ENCODE results near the gene ARID1B.

ARID1B gene

GRCh38 chr6:156774863-156775405 is 2.2 kb upstream of the ARID1B start:
- Histone ChIP-seq H3K4me1 (ENCODE audit: control insufficient read depth, insufficient read depth, low read length) (peaks cover 11% of the 10 kb centered on the region), H3K36me3 (ENCODE audit: control insufficient read depth in 2 of 2, insufficient read depth in 1 of 2, low read length in 2 of 2) (no peaks in the 10 kb centered on the region), H3K27ac (ENCODE audit: extremely low read depth, low read depth, low read length) (no peak overlapping the region), H3K9me3 (ENCODE audit: control insufficient read depth, insufficient read depth, low read depth, low read length) (no peaks in the 10 kb centered on the region), H3K4me3 (ENCODE audit: low read depth, low read length) (no peak overlapping the region)
- ChIA-PET POLR2A (no interaction called here), CTCF (interaction anchor here (0.6 kb wide), 1 partner anchor 15 kb away, joined by 3 read pairs; no protein-coding TSS in a partner anchor)
- no peak for TF ChIP-seq ZNF549 (tag by site-specific recombination; IDR thresholded peaks at IDR 0.05)
- no peak for TF ChIP-seq ZNF146 (tag by site-specific recombination; IDR thresholded peaks at IDR 0.05)
- TF ChIP-seq ZNF335 (tag by site-specific recombination; conservative IDR thresholded peaks at IDR 0.05), result peak; percentile 14; the same call in 1 of the 2 replicates
- TF ChIP-seq, protein P1, sequence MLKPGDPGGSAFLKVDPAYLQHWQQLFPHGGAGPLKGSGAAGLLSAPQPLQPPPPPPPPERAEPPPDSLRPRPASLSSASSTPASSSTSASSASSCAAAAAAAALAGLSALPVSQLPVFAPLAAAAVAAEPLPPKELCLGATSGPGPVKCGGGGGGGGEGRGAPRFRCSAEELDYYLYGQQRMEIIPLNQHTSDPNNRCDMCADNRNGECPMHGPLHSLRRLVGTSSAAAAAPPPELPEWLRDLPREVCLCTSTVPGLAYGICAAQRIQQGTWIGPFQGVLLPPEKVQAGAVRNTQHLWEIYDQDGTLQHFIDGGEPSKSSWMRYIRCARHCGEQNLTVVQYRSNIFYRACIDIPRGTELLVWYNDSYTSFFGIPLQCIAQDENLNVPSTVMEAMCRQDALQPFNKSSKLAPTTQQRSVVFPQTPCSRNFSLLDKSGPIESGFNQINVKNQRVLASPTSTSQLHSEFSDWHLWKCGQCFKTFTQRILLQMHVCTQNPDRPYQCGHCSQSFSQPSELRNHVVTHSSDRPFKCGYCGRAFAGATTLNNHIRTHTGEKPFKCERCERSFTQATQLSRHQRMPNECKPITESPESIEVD (tag by site-specific recombination; IDR thresholded peaks at IDR 0.05), result peak; percentile 4; the same call in 1 of the 2 replicates
- TF ChIP-seq ZNF501 (tag by site-specific recombination; IDR thresholded peaks at IDR 0.05), result no peak
- 0 out of 2 replicates have a peak, but pooled peaks have one; percentile 17 for TF ChIP-seq FEZF1 (tag by site-specific recombination; IDR thresholded peaks at IDR 0.05)
- no peak for TF ChIP-seq ZNF16 (tag by site-specific recombination; IDR thresholded peaks at IDR 0.05; ENCODE audit: low read depth)
- TF ChIP-seq ZNF561 (tag by site-specific recombination; IDR thresholded peaks at IDR 0.05; ENCODE audit: borderline replicate concordance), result no peak; the same call in 1 of the 2 replicates
- TF ChIP-seq KLF7 (tag by site-specific recombination; IDR thresholded peaks at IDR 0.05; ENCODE audit: borderline replicate concordance), result peak; percentile 63; the same call in 1 of the 2 replicates
- TF ChIP-seq KLF1 (tag by site-specific recombination; IDR thresholded peaks at IDR 0.05), result peak; percentile 15; the same call in 1 of the 2 replicates
- peak; percentile 20; the same call in 1 of the 2 replicates for TF ChIP-seq ZEB2 (tag by site-specific recombination; IDR thresholded peaks at IDR 0.05)
- 0 out of 2 replicates have a peak, but pooled peaks have one; percentile 25 for TF ChIP-seq ZBTB8A (tag by site-specific recombination; IDR thresholded peaks at IDR 0.05)
- TF ChIP-seq MYNN (tag by site-specific recombination; IDR thresholded peaks at IDR 0.05; ENCODE audit: borderline replicate concordance), result peak; percentile 67

DNA sequence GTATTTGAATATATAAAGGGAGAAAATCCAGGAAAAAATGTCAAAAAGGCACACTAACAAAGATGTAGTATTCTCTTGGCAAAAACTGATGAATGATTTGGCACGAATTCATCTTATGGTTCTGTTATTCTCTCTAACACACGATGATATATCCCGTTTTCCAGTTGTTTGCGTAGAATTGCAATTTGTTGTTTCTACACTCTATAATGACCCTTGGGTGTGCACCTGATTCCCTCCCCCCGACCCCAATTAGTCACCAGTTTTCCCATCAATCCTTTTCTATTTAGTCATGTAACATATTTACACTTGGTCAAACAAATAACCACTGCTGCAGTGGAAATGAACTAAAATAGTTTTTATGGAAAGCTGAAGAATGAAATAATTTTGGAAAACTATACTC is 1.5 kb upstream of the ARID1B start:
- TF ChIP-seq, protein P1 (tag by site-specific recombination; IDR thresholded peaks at IDR 0.05), result peak; percentile 87
- no peak for TF ChIP-seq ZBTB20 (tag by site-specific recombination; IDR thresholded peaks at IDR 0.05)
- 0 out of 2 replicates have a peak, but pooled peaks have one; percentile 18 for TF ChIP-seq PATZ1 (tag by site-specific recombination; IDR thresholded peaks at IDR 0.05)
- no peak for TF ChIP-seq ZNF48 (tag by site-specific recombination; IDR thresholded peaks at IDR 0.05)
- H3K4me3 ChIP-seq (ENCODE audit: low read depth, low read length), result no peak overlapping the region
- ChIA-PET POLR2A (no interaction called here), CTCF (interaction anchor here (0.6 to 0.7 kb wide), 2 partner anchors 14 to 358 kb away, joined by 3 read pairs; no protein-coding TSS in a partner anchor)
- no peaks in the 10 kb centered on the region for H3K36me3 ChIP-seq (ENCODE audit: control insufficient read depth in 2 of 2, insufficient read depth in 1 of 2, low read length in 2 of 2)
- H3K9me3 ChIP-seq (ENCODE audit: control insufficient read depth, insufficient read depth, low read depth, low read length), result no peaks in the 10 kb centered on the region
- H3K27ac ChIP-seq (ENCODE audit: extremely low read depth, low read depth, low read length), result no peak overlapping the region
- peaks cover 11% of the 10 kb centered on the region for H3K4me1 ChIP-seq (ENCODE audit: control insufficient read depth, insufficient read depth, low read length)

Data from HEK293 (cell line).